ENCODE measurements around the gene PCCA.
"Not testable (repeated sequence)": the region's sequence is repeated elsewhere in the genome, so short reads cannot be mapped to it uniquely, and the experiment has no call there.

PCCA gene

DNA sequence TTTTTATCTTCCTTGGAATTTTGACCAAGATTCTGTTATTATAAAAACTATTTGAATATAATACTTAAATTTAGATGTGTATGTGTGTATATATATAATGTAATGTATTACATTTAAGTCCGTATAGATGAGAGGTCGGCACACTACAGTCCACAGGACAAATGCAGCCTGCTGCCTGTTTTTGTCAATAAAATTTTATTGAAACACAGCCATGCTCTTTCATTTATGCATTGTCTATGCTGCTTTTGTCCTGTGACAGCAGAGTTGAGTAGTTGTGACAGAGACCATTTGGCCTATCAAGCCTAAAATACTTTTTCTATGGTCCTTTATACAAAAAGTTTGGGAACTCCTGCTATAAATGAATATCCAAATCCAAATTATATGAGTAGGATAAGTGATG lies 69.7 kb downstream of the PCCA start:
- Histone ChIP-seq H3K27me3 (no peaks in the 10 kb centered on the region), H3K36me3 (peaks cover 8 to 23% (median 10%) of the 10 kb centered on the region in 3 donors), H3K4me1 (no peaks in the 10 kb centered on the region), H3K27ac (no peak overlapping the region), H3K9me3 (no peaks in the 10 kb centered on the region), H3K4me3 (no peak overlapping the region)
- no peak for DNase-seq
- intact Hi-C loops (cut with DNase I; ENCODE audit: low total_unique reads) = no loop called here
- TF ChIP-seq, protein P1, sequence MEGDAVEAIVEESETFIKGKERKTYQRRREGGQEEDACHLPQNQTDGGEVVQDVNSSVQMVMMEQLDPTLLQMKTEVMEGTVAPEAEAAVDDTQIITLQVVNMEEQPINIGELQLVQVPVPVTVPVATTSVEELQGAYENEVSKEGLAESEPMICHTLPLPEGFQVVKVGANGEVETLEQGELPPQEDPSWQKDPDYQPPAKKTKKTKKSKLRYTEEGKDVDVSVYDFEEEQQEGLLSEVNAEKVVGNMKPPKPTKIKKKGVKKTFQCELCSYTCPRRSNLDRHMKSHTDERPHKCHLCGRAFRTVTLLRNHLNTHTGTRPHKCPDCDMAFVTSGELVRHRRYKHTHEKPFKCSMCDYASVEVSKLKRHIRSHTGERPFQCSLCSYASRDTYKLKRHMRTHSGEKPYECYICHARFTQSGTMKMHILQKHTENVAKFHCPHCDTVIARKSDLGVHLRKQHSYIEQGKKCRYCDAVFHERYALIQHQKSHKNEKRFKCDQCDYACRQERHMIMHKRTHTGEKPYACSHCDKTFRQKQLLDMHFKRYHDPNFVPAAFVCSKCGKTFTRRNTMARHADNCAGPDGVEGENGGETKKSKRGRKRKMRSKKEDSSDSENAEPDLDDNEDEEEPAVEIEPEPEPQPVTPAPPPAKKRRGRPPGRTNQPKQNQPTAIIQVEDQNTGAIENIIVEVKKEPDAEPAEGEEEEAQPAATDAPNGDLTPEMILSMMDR (IDR thresholded peaks at IDR 0.05) = no peak

DNA sequence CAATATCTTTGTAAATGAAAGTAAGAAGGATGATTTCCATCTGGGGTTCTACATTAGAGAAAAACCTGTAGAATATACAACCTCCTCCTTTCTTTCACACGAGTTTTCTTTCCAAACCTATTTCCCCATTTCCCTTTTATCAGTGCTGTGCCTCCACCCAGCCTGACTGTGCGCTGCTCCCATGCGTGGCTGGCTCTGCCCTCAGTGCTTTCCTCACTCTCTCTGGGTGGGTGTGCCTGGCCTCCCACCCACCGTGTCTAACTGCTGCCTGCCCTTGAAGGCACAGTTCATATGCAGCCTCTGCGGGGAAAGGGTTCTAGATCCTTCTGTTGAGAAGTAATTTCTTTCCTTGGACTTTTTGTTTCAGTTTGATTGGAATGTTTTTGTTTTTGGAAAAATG lies 70.7 kb downstream of the PCCA start:
- intact Hi-C loops (cut with DNase I; ENCODE audit: low total_unique reads) = no loop called here
- DNase-seq = no peak
- H3K4me1 ChIP-seq = no peaks in the 10 kb centered on the region
- H3K36me3 ChIP-seq = peaks cover 8 to 23% (median 10%) of the 10 kb centered on the region in 3 donors
- H3K4me3 ChIP-seq = no peak overlapping the region
- H3K27me3 ChIP-seq = no peaks in the 10 kb centered on the region
- H3K27ac ChIP-seq = no peak overlapping the region
- H3K9me3 ChIP-seq = no peaks in the 10 kb centered on the region
- TF ChIP-seq, protein P1 (IDR thresholded peaks at IDR 0.05) = no peak

DNA sequence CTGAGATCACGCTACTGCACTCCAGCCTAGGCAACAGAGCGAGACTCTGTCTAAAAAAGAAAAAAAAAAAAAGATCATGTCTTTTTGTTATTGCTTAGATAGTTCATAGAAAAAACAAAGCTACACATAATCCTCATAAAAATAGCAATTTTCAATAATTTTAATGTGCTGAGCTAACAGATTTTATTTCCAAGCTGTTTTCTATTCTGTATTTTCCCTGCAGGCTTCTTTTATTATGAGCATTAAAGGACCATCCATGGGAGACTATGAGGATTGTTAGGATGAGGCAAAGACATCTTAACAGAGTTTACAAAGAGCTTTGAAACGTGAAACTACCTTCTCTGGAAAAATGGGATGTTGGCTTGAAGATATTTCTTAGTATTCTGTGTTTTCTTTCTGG lies 71.6 kb downstream of the PCCA start:
- Histone ChIP-seq H3K4me3 (no peak overlapping the region), H3K4me1 (no peaks in the 10 kb centered on the region), H3K27ac (no peak overlapping the region), H3K9me3 (no peaks in the 10 kb centered on the region), H3K36me3 (peaks cover 3 to 16% (median 8%) of the 10 kb centered on the region in 3 donors), H3K27me3 (no peaks in the 10 kb centered on the region)
- TF ChIP-seq, protein P1 (IDR thresholded peaks at IDR 0.05) = no peak
- intact Hi-C loops (cut with DNase I; ENCODE audit: low total_unique reads) = no loop called here
- DNase-seq = no peak

DNA sequence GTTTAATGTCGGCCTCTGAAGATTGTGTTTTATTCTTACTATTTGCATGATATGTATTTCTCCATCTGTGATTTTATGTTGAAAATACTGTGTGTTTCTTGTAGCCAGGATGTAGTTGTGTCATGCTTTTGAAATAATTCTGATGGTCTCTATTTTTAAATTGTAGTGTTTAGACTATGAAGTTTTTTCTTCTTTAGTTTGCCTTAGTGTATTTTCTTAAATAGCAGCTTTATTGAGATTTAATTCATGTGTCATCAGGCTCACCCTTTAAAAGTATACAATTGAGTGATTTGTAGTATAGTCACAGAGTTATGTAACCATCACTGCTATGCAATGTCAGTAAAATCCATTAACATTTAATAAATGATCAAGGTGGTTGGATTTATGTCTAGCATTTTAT lies 74.5 kb downstream of the PCCA start:
- no peaks in the 10 kb centered on the region for H3K36me3 ChIP-seq
- intact Hi-C loops (cut with DNase I; ENCODE audit: low total_unique reads) = no loop called here
- TF ChIP-seq, protein P1 (IDR thresholded peaks at IDR 0.05) = no peak
- no peak for DNase-seq
- H3K4me1 ChIP-seq = no peaks in the 10 kb centered on the region
- H3K4me3 ChIP-seq = no peak overlapping the region
- H3K9me3 ChIP-seq = no peaks in the 10 kb centered on the region
- no peaks in the 10 kb centered on the region for H3K27me3 ChIP-seq
- H3K27ac ChIP-seq = no peak overlapping the region

DNA sequence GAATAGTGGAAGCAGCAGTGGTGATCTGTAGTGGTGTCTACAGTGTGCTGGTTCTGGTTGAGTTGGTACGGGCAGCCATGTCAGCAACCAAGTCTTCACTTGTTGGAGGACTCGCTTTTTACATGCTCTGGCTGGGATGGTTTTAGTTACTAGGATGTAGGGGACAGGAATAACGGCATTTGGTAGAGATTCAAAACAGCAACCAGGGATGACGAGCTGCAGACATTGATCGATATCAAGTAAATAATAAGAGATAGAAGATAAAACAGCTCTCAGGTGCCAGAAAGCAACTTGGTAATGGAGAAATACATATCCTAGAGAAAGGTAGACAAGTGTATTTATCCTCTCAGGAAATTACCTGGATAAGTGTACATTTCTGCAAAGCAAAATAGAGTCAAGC lies 84.3 kb downstream of the PCCA start:
- H3K4me1 ChIP-seq = peaks cover 0 to 4% (median 2%) of the 10 kb centered on the region in 4 donors
- no peaks in the 10 kb centered on the region for H3K27me3 ChIP-seq
- DNase-seq = no peak
- H3K4me3 ChIP-seq = no peak overlapping the region
- TF ChIP-seq, protein P1 (IDR thresholded peaks at IDR 0.05) = no peak
- no peaks in the 10 kb centered on the region for H3K36me3 ChIP-seq
- no peaks in the 10 kb centered on the region for H3K9me3 ChIP-seq
- intact Hi-C loops (cut with DNase I; ENCODE audit: low total_unique reads) = no loop called here
- H3K27ac ChIP-seq = no peak overlapping the region

DNA sequence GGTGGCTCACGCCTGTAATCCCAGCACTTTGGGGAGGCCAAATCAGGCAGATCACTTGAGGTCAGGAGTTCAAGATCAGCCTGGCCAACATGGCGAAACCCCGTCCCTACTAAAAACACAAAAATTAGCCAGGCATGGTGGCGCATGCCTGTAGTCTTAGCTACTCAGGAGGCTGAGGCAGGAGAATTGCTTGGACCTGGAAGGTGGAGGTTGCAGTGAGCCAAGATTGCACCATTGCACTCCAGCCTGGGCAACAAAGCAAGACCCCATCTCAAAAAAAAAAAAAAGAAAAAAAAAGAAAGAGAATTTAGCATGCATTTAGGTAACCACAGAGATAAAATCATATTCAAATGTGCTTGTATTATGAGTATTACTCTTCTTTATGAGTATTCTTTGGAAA lies 85.6 kb downstream of the PCCA start:
- intact Hi-C loops (cut with DNase I; ENCODE audit: low total_unique reads); H3K27ac ChIP-seq; H3K36me3 ChIP-seq; H3K4me1 ChIP-seq; H3K27me3 ChIP-seq; H3K4me3 ChIP-seq; DNase-seq; H3K9me3 ChIP-seq: not testable (repeated sequence)
